ENCODE data around the gene SLC38A10. TPM values are rescaled to one million over a fixed set of nuclear protein-coding genes. Genes with fewer than 3 reads are reported as not detected.

The SLC38A10 gene
- total and polyA plus RNA-seq, 2 donors from 2014 or later: 72.7 to 89.7 TPM

GRCh38 chr17:81198826-81199481 lies 96.2 kb downstream of the SLC38A10 start:
- no peak for TF ChIP-seq CTCF (IDR thresholded peaks at IDR 0.05; ENCODE audit: borderline replicate concordance, extremely low read depth, insufficient read depth)
- no peak for DNase-seq
- no peak for FAIRE-seq
- Histone ChIP-seq H3K9ac (ENCODE audit: low read length in 3 of 3) (no peak overlapping the region), H3K36me3 (ENCODE audit: control insufficient read depth in 2 of 3, insufficient read depth in 3 of 3, low read length in 3 of 3) (no peaks in the 10 kb centered on the region), H3K27ac (ENCODE audit: low read depth in 2 of 2, low read length in 2 of 2) (no peak overlapping the region), H3K27me3 (ENCODE audit: control insufficient read depth, insufficient read depth, low read length) (no peaks in the 10 kb centered on the region), H3K9me3 (ENCODE audit: control insufficient read depth in 2 of 3, insufficient read depth in 1 of 3, low read length in 3 of 3) (no peaks in the 10 kb centered on the region), H3K4me1 (ENCODE audit: control insufficient read depth in 2 of 3, insufficient read depth in 2 of 3, low read depth in 1 of 3, low read length in 3 of 3) (peaks cover 0 to 3% (median 0%) of the 10 kb centered on the region in 3 donors), H3K4me3 (ENCODE audit: low read length in 3 of 3) (no peak overlapping the region)
- intact Hi-C loops (cut with DNase I): no loop called here

- no peak overlapping the region for H3K27ac ChIP-seq (ENCODE audit: low read depth in 2 of 2, low read length in 2 of 2)
- TF ChIP-seq CTCF (IDR thresholded peaks at IDR 0.05; ENCODE audit: borderline replicate concordance, extremely low read depth, insufficient read depth): no peak
- FAIRE-seq (no peak), DNase-seq (no peak)
- peaks cover 0 to 3% (median 0%) of the 10 kb centered on the region in 3 donors for H3K4me1 ChIP-seq (ENCODE audit: control insufficient read depth in 2 of 3, insufficient read depth in 2 of 3, low read depth in 1 of 3, low read length in 3 of 3)
- no peak overlapping the region for H3K4me3 ChIP-seq (ENCODE audit: low read length in 3 of 3)
- no peaks in the 10 kb centered on the region for H3K9me3 ChIP-seq (ENCODE audit: control insufficient read depth in 2 of 3, insufficient read depth in 1 of 3, low read length in 3 of 3)
- intact Hi-C loops (cut with DNase I): no loop called here
- no peaks in the 10 kb centered on the region for H3K36me3 ChIP-seq (ENCODE audit: control insufficient read depth in 2 of 3, insufficient read depth in 3 of 3, low read length in 3 of 3)
- H3K9ac ChIP-seq (ENCODE audit: low read length in 3 of 3): no peak overlapping the region
- no peaks in the 10 kb centered on the region for H3K27me3 ChIP-seq (ENCODE audit: control insufficient read depth, insufficient read depth, low read length)
Measured at GRCh38 chr17:81197831-81198490, 97.1 kb downstream of the SLC38A10 start.

GRCh38 chr17:81197409-81197795 lies 97.7 kb downstream of the SLC38A10 start:
- Histone ChIP-seq H3K36me3 (ENCODE audit: control insufficient read depth in 2 of 3, insufficient read depth in 3 of 3, low read length in 3 of 3) (no peaks in the 10 kb centered on the region), H3K4me3 (ENCODE audit: low read length in 3 of 3) (no peak overlapping the region), H3K9me3 (ENCODE audit: control insufficient read depth in 2 of 3, insufficient read depth in 1 of 3, low read length in 3 of 3) (no peaks in the 10 kb centered on the region), H3K27ac (ENCODE audit: low read depth in 2 of 2, low read length in 2 of 2) (no peak overlapping the region), H3K9ac (ENCODE audit: low read length in 3 of 3) (no peak overlapping the region), H3K4me1 (ENCODE audit: control insufficient read depth in 2 of 3, insufficient read depth in 2 of 3, low read depth in 1 of 3, low read length in 3 of 3) (peaks cover 0 to 3% (median 0%) of the 10 kb centered on the region in 3 donors), H3K27me3 (ENCODE audit: control insufficient read depth, insufficient read depth, low read length) (no peaks in the 10 kb centered on the region)
- FAIRE-seq (no peak), DNase-seq (no peak)
- no peak for TF ChIP-seq CTCF (IDR thresholded peaks at IDR 0.05; ENCODE audit: borderline replicate concordance, extremely low read depth, insufficient read depth)
- intact Hi-C loops (cut with DNase I): no loop called here

Measured in kidney (tissue), 14 donors.